NB4 (cell line): ENCODE measurements around the gene CREB5.

Experiments
- CTCF ChIP-seq: IDR thresholded peaks from one replicate; pipeline ENCODE4 v1.5.1; 2012; ENCODE audit warnings: low read depth, low read length
- MAX ChIP-seq: IDR thresholded peaks from 2 replicates; pipeline ENCODE4 v1.6.1; 2011; ENCODE audit warnings: low read depth, low read length
- POLR2A ChIP-seq: IDR thresholded peaks from 2 replicates; pipeline ENCODE4 v1.6.1; 2011; ENCODE audit warnings: mild to moderate bottlenecking; ENCODE audit not compliant: insufficient read length; ENCODE audit errors: extremely low read depth

- TF ChIP-seq POLR2A (no peak), CTCF (no peak), MAX (no peak)
Observed at GRCh38 chr7:28564033-28564432, 151.7 kb downstream of the CREB5 start.
